HG03039 (cell line): ENCODE measurements around the gene GLRA1.

Experiments used
- ATAC-seq: cut with Tn5 transposase; IDR thresholded peaks from one replicate; pipeline ENCODE4 v1.9.1; 2021; ENCODE audit warnings: mild to moderate bottlenecking, moderate library complexity; ENCODE audit not compliant: unreplicated experiment

The GLRA1 gene

DNA sequence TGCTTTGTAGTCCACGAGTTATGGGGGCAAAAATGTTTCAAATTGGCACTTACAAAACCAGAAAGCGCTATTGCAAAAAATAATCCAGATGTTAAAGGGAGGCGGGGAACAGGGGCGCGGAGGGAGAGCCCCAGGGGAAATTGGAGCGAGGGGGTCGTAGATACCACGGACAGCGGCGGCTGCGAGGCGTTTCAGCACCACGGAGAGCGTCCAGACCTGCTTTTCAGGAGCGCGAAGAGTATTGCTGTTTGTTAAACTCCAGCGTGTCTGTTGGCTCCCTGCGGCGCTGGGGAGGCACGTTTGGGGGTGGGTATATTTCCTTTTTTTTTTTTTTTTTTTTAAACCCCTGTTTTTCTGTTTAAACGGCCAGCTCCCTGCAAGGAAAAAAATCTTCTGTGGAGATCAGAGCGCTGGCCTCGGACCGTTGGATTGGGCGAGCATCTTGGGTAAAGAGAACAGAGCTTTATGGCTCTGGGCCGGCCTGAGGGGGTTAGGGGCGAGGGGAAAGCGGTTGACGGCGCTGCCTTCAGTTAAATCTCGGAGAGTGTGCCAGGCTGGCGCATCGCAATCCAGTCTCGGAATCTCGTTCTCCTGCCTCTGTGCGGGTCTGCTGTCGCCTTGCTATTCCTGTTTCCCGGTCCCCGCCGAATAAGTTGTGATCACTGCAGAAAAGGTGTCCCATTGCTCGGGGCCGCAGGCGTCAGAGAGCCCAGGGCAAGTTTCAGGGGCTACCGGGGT, at the start of gene GLRA1:
Gene GLRA1, minus strand, starts transcription at position 288 of the 738 bp plus-strand sequence. CDS start 302 bp downstream, outside the sequence.
- ATAC-seq = no peak

DNA sequence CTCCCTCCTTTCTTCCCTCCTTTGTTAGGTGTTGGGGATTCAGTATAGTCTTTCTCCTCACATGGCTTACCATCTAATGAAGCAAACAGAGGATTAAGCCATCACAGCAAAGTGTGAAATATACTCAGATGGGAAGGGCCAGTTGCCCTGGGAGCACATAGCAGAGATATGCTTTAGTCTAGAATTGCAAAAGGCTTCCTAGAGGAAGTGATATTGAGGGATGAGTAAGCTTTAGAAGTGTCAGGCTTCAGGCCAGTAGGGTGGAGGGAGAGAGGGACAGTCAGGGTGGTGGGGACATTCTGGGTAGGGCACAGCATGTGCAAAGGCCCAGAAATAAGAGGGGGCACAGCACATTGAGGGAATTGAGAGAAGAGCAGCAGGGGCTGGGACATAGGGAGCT, 46.2 kb upstream of the GLRA1 start:
- no peak for ATAC-seq

DNA sequence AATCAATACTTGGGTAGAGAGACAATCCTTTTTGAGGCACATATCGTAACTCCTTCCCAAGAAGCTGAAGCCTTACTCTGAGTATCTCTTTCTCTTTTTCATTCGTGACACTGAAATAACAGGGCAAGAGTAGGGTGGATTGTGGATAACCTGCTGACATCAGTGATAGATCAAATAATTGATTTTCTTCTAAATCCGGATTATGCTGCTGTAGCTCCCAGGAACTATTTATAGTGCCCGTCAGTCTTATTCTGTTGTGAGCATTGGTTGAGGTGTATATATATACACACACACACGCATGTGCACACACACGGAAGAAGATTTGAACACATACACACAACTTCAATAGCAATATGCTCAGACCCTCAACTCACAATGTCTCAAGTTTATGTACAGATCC, 43.2 kb upstream of the GLRA1 start:
- ATAC-seq = no peak

GRCh38 chr5:151966046-151966445, 41.4 kb upstream of the GLRA1 start:
- no peak for ATAC-seq

DNA sequence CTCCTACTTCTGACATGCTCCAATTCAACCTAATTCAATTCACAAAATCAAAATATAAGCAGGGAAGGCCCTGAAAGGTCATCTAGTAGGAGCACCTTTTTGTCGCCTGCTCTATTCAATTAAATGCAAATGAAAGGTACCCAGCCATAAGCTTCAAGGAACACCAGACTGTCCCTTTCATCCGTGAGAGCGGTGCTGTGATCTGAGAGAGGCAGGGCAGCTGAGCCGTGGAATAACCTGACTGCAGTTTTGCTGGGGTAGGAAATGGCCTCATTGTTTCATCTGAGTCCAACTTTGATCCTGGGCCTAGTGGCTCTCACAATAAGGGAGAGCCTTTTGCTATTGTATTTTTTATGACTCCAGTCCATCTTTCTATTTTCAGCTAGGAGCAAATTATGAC, 39.8 kb upstream of the GLRA1 start:
- ATAC-seq = no peak

DNA sequence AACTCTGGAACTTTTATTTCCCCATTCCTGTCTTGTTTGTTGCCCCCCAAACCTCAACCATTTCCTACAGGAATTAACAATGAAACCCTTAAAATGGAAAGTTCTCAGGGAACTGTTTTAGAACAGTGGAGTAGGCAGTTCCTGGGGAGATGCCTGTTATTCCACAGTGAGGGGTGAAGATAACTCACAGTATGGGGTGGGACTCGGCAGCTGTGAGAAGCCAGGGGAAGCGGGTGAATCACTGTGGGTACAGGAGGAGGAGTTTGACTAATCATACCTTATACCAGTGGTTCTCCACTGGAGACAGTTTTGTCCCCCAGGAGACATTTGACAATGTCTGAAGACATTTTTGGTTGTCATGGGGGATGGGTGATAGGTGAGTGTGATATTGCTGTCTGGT, 36.9 kb upstream of the GLRA1 start:
- no peak for ATAC-seq

DNA sequence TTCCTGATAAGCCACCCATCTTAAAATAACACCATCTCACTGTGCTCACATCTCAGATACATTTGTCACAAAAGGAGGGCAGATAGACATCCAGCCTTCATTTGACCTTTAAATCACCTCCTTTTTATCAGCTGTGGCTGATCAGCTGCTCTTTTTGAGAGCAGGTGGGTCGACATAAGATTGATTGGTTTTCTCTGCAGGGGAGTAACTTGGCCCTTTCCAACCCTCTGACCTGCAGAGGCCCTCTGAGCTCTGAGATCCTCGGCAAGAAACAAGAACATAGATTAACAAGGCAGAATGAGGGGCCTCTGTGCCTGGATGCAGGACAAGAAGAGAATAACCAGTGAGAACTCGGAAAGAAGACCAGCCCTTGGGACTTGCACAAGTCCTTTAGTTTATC, 33.5 kb upstream of the GLRA1 start:
- no peak for ATAC-seq

GRCh38 chr5:151956725-151957124, 32.1 kb upstream of the GLRA1 start:
- ATAC-seq = no peak

DNA sequence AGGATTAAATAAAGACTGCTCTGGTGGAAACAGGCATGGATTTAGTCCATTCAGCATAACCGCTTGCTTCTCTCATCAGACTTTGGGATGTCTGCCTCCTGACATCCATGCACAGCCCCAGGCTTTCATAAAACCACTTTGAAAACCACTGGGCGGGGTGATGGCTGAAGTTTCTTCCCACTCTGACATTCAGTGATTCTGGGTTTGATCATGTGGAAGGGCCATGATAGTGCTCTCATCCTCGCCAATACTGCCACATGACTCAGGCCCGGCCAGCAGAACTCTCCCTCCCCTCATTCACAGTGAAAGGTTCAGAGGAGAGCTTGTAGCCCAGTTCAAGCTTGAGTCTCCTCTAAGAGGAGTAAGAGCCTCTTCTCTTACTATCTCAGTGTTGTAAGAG, 29.6 kb upstream of the GLRA1 start:
- no peak for ATAC-seq

DNA sequence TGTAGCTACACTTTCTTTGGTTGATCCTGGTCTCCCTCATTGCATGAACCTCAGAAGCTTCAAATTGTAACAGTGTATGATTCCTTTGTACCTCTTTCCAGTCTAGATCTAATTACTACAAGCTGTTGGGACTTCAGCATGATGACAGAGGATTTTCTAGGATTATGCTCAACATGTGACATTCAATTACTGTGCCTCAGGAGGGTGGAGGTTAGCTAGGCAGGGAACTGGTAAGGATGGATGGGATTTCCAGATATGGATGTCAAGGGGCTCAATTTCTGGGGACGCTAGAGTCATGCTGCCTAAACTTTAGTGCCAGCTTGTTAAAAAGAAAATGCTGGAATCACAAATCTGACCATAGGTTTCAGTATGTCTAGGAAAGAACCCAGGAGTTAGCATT, 29.2 kb upstream of the GLRA1 start:
- ATAC-seq = no peak

DNA sequence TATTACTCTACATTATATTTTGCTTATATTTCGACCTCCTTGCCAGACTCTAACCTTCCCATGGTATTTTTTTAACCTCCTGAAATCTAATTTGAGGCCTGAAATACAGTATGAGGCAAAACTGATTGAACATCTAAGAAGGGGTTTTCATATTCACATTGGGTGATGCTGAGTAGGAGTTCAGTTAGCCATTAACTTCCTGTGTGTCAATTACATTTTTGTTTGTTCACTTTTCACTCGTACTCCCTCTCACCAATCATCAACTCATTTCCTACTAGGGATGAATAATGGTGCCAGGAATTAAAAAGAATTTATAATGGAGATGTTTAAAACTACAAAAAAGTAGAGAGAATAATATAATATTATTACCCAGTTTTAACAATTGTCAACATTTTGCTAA, 27.6 kb upstream of the GLRA1 start:
- ATAC-seq = no peak

DNA sequence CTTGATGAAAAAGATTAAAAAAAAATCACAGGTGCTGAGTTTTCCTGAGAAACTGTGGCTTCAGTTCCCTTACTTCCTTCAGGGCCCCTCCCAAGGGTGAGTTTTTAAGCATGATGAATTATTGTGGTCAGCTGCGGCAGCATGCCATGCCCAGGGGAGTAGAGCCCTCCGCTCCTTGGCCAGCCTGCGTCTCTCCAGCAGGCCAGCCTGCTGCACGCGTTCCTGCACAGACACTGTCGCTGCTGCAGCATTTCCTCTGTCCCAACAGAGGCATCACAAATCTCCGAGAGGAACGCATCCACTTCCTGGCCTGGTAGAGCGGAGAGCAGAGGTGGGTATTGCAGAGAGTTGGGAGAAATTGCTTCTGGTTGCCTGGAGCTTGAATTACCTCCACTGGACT, 26.1 kb upstream of the GLRA1 start:
- no peak for ATAC-seq

DNA sequence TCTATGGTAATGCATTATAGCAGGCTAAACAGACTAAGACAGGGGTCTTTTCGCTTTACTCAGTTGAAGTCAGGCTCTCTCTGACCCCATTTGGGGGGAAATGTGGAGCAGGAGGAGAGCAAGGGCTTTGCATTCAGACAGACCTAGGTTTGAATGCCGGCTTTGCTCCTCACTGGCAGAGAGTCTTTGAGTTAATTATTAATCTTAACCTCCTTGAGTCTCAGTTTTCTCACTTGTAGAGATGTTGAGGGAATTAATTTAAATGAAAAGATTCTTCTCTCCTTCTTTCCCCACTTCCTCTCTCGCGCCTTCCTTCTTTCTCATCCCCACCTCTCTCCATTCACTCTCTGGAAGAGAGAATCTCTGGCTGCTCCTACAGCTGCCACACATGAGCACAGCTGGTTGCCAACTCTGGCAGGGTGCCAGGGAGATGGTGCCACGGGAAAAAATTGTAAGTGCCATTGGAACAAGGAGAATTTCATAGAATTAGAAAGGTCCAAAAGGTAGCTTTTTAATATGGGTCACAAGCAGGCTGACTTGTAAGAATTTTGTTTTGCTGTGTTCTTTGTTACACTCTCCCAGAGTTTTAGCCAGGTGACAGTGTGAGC, 25.2 kb upstream of the GLRA1 start:
- ATAC-seq = no peak

GRCh38 chr5:151949113-151949512, 24.5 kb upstream of the GLRA1 start:
- ATAC-seq = no peak

DNA sequence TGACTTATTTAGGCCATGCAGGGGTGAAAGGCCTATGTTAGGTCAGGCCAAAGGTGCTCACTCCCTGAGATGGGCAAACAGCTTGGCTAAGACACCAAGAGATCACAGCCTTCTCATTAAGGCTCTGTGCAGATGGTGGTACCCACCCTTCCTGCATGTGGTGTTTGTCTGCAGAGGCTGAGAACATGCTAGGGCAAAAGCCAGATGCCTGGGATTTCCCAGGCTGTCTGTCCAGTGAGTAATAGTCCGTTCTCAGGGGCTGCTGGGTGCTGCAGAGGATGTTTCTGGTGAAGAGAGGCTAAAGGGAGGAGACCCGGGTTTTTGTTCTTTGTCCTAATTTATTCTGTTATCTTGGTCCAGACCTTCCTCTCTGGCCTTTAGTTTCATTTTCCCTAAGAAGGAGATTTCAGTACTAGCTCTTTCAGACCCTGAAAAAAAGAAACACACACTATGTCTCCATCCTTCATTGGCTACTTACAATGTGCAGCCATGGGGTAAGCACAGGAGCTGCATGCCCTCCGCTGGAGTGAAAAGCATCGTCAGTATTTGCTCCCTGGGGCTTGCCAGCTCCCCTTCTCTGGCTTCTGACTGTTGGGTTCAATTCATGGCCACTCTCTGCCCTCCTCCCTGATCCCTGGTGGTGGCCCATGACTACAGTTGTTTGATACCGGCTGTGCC, 23.4 kb upstream of the GLRA1 start:
- ATAC-seq = no peak

DNA sequence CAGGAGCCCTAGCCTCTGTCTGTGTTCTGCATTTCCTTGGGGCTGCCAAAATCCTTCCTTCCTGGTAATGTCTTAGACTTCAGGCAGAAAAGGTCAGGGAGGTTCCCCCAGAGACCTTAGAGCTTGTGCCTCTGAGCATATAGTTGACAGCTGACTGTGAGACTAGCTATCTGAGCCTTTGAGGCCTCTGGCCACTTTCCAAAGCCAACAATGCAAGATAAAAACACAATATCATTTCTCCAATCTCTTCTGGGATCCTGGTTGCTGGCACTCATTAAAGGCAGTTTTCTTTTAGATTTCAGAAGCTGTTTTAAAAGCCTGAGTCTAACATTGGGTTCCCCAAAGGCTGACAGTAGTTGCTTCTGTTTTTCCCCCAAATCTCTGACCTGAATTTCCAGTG, 13.2 kb upstream of the GLRA1 start:
- ATAC-seq = no peak

DNA sequence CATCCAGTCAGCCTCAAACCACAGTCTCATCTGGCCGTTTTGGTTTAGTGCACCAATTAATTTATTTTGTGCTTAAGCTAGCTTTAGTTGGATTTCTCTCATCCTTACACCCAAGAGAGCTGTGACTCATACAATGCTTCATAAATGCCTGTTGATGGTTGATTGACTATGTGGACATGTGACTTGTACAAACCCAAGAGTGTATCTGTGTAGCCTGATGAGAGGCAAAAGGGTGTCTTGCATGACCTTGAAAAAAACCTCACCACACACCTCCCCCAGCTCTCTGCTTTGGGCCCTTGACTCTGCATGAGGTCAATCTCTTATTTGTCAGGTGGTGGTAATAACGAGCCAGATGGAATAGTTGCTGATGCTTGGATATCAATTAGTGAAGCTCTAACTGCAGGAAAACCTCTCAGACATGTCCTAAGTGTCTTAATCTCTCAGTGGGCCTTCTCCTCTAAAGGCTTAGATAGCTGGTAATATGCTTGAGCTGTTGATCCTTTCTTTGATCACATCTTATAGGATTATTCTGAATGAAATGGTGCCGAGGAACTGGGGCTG, 10.6 kb upstream of the GLRA1 start:
- no peak for ATAC-seq

DNA sequence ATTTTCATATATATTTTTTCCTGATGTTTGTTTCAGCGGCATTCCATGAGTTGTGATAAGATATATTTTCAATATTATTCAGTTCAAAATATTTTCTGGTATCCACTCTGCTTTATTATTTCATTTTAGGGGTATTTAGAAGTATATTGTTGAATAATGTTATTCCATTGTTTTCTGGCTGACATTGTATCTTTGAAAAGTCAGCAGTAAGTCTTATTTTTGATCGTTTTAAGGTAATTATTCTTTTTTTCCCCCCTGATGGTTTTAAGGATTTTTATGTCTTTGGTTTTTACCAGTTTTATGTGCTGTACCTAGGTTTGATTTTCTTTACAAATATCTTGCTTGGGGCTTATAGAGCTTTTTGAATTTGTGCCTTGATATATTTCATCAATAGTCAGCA, 6.6 kb upstream of the GLRA1 start:
- no peak for ATAC-seq

- no peak for ATAC-seq
These were observed 1.5 kb upstream of the GLRA1 start for GRCh38 chr5:151926188-151926587.

- no peak for ATAC-seq
These were observed 689 bp upstream of the GLRA1 start for GRCh38 chr5:151925340-151925739.

GRCh38 chr5:151923866-151924476, 680 bp downstream of the GLRA1 start:
- ATAC-seq = no peak

DNA sequence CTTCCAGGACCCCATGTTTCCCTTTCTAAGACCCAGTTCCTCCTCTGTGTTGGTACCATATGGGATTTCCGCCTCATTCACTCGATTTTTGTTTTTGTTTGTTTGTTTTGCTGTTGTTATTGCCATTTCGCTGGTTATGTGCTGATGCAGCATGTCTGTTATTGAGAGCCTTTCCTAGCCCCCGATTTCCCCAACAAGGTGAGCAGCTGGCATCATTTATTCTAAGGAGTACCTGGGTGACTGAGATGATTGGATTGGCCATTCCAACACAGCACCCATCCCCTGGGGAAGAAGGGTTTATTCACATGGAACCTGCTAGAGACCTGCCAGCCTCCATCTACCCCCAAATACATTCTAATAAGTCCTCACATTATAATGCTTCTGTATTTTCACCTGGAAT, 2.7 kb downstream of the GLRA1 start:
- no peak for ATAC-seq
